ENCODE data around the gene MROH7.

- TF ChIP-seq CTCF (IDR thresholded peaks at IDR 0.05) = no peak
- TF ChIP-seq POLR2A (IDR thresholded peaks at IDR 0.05) = no peak
Observed at GRCh38 chr1:54678776-54679643, 37.4 kb downstream of the MROH7 start.

Measured in lower leg skin (tissue), 3 donors.